ENCODE results near the gene ANKRD42.
"Not testable (repeated sequence)": the region's sequence is repeated elsewhere in the genome, so short reads cannot be mapped to it uniquely, and the experiment has no call there.

ANKRD42 gene

GRCh38 chr11:83172551-83172950, 21.0 kb upstream of the ANKRD42 start:
- DNase-seq (ENCODE audit: low read depth): no peak

GRCh38 chr11:83174008-83174407, 19.5 kb upstream of the ANKRD42 start:
- DNase-seq (ENCODE audit: low read depth): no peak

GRCh38 chr11:83175815-83176214, 17.7 kb upstream of the ANKRD42 start:
- DNase-seq (ENCODE audit: low read depth): no peak

- no peak for DNase-seq (ENCODE audit: low read depth)
Measured at GRCh38 chr11:83181815-83182214, 11.7 kb upstream of the ANKRD42 start.

- no peak for DNase-seq (ENCODE audit: low read depth)
Measured at GRCh38 chr11:83185767-83186166, 7.7 kb upstream of the ANKRD42 start.

- DNase-seq (ENCODE audit: low read depth): no peak
Measured at GRCh38 chr11:83187465-83187864, 6.0 kb upstream of the ANKRD42 start.

GRCh38 chr11:83191491-83191890, 2.0 kb upstream of the ANKRD42 start:
- no peak for DNase-seq (ENCODE audit: low read depth)

GRCh38 chr11:83191986-83192385, 1.5 kb upstream of the ANKRD42 start:
- DNase-seq (ENCODE audit: low read depth): no peak

- DNase-seq (ENCODE audit: low read depth): no peak
Measured at GRCh38 chr11:83192606-83193245, 786 bp upstream of the ANKRD42 start.

- DNase-seq (ENCODE audit: low read depth): peak; percentile 26
Measured at GRCh38 chr11:83194281-83195142, 1.0 kb downstream of the ANKRD42 start.

GRCh38 chr11:83195143-83195466, 1.6 kb downstream of the ANKRD42 start:
- no peak for DNase-seq (ENCODE audit: low read depth)

GRCh38 chr11:83195649-83196048, 2.1 kb downstream of the ANKRD42 start:
- DNase-seq (ENCODE audit: low read depth): no peak

GRCh38 chr11:83200035-83200434, 6.5 kb downstream of the ANKRD42 start:
- DNase-seq (ENCODE audit: low read depth): no peak

GRCh38 chr11:83205608-83206185, 12.2 kb downstream of the ANKRD42 start:
- DNase-seq (ENCODE audit: low read depth): no peak

- no peak for DNase-seq (ENCODE audit: low read depth)
Measured at GRCh38 chr11:83206221-83206620, 12.7 kb downstream of the ANKRD42 start.

- DNase-seq (ENCODE audit: low read depth): not testable (repeated sequence)
Measured at GRCh38 chr11:83206771-83207382, 13.4 kb downstream of the ANKRD42 start.

GRCh38 chr11:83219095-83219494, 25.6 kb downstream of the ANKRD42 start:
- no peak for DNase-seq (ENCODE audit: low read depth)

- no peak for DNase-seq (ENCODE audit: low read depth)
Measured at GRCh38 chr11:83220260-83220659, 26.7 kb downstream of the ANKRD42 start.

GRCh38 chr11:83221694-83222093, 28.2 kb downstream of the ANKRD42 start:
- DNase-seq (ENCODE audit: low read depth): no peak

- no peak for DNase-seq (ENCODE audit: low read depth)
Measured at GRCh38 chr11:83222499-83222898, 29.0 kb downstream of the ANKRD42 start.

- no peak for DNase-seq (ENCODE audit: low read depth)
Measured at GRCh38 chr11:83223457-83223856, 29.9 kb downstream of the ANKRD42 start.

- DNase-seq (ENCODE audit: low read depth): no peak
Measured at GRCh38 chr11:83235825-83236224, 42.3 kb downstream of the ANKRD42 start.

GRCh38 chr11:83238111-83238510, 44.6 kb downstream of the ANKRD42 start:
- no peak for DNase-seq (ENCODE audit: low read depth)
